DMS79 treated with DMSO at 0.1 percent for 48 hours (cell line): ENCODE measurements around the gene ATG14.
A peak's percentile ranks its signal among the peaks of the same experiment; 100 is the strongest.
"Not testable (repeated sequence)": the region's sequence is repeated elsewhere in the genome, so short reads cannot be mapped to it uniquely, and the experiment has no call there.

Experiments used
- DNase-seq: peaks from one replicate; lab custom pipeline; 2025; lab: John Stamatoyannopoulos, UW

The ATG14 gene, protein sequence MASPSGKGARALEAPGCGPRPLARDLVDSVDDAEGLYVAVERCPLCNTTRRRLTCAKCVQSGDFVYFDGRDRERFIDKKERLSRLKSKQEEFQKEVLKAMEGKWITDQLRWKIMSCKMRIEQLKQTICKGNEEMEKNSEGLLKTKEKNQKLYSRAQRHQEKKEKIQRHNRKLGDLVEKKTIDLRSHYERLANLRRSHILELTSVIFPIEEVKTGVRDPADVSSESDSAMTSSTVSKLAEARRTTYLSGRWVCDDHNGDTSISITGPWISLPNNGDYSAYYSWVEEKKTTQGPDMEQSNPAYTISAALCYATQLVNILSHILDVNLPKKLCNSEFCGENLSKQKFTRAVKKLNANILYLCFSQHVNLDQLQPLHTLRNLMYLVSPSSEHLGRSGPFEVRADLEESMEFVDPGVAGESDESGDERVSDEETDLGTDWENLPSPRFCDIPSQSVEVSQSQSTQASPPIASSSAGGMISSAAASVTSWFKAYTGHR

DNA sequence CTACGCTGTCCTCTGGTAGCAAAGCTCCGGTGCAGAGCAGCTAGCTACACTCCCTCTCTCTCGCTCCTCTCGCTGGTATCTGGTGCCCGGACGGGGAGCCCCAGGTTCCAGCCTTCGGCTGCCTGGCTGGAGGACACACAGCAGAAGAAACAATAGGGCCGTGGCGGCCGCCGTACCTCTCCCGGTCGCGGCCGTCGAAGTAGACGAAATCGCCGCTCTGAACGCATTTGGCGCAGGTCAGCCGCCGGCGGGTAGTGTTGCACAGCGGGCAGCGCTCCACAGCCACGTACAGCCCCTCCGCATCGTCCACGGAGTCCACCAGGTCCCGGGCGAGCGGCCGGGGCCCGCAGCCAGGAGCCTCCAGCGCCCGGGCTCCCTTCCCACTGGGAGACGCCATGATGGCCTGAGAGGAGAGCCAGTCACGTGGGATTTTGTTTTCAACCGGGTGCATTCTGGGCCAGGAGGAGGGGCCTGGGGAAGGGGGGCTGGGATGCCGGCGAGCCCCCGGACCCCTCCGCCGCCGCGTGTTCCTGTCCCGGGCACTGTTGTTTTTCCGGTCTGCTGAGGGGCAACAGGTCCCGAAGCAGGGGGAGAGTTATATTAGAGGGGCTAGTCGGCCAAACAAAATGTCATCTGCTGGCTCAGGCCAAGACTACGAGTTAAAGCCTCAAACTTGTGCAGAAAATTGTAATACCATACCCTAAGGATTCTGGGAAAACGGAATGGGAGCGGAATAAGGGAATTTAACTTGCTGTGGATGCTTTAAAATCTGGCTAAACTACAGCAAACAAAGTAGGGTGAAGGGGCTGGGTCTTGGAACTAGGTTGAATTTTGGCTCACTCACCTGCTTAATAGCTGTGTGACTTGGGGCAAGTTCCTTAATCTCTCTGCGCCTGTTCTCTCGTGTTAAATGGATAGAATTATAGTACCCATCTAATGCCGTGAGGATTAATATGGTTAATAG lies at the start of gene ATG14:
Gene ATG14 (minus strand): TSS at position 405 of the 964 bp plus-strand sequence. CDS start 8 bp downstream, at position 397.
- peak; percentile 93 for DNase-seq

DNA sequence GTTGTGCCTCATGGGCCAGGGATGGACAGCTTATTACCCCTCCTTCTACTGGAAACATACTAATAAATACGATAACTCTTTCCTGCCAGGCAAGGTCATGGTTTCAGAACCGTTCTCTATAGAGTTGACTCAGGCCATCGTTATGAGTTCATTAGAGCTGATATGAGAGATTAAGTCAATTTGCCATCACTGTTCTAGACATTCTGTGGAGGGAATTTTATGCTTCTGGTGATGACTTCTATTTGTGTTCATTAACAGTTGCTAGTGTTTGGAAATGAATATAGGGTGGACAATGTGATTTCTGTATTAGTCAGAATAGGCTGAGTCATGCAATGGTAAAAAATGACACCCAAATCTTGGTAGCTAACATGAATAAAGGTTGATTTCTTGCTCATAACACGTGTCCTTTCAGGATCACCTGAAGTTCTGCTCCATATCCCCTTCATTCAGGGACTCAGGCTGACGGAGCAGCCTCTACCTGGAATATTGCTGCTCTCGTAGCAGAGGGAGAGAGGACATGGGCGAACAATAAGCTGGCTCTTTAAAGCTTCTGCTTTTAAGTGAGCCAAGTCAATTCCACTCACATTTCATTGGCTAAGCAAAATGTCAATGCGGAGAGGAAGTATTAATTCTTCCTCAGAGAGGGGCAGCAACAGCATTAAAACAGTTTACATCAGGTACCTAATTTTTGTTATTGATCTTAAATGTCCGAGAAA lies 47.3 kb upstream of the ATG14 start:
- no peak for DNase-seq

DNA sequence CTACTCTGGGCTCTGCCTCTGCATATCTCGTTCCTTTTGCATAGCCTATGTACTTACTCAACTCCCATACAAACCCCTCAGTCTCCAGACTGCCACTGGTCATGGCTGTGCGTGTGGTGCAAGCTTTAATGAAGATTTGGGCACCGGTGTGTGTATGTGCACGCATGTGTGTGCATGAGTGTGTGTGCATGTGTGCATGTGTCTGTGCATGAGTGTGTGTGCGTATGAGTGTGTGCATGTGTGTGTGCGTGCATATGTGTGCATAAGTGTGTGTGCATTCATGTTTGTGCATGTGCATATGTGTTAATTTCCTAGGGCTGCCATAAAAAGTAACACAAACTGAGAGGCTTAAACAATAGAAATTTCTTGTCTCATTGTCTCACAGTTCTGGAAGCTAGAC lies 45.9 kb upstream of the ATG14 start:
- DNase-seq: no peak

DNA sequence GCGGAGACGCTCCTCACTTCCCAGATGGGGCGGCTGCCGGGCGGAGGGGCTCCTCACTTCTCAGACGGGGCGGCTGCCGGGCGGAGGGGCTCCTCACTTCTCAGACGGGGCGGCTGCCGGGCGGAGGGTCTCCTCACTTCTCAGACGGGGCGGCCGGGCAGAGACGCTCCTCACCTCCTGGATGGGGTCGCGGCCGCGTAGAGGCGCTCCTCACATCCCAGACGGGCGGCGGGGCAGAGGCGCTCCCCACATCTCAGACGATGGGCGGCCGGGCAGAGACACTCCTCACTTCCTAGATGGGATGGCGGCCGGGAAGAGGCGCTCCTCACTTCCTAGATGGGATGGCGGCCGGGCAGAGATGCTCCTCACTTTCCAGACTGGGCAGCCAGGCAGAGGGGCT lies 44.8 kb upstream of the ATG14 start:
- not testable (repeated sequence) for DNase-seq

DNA sequence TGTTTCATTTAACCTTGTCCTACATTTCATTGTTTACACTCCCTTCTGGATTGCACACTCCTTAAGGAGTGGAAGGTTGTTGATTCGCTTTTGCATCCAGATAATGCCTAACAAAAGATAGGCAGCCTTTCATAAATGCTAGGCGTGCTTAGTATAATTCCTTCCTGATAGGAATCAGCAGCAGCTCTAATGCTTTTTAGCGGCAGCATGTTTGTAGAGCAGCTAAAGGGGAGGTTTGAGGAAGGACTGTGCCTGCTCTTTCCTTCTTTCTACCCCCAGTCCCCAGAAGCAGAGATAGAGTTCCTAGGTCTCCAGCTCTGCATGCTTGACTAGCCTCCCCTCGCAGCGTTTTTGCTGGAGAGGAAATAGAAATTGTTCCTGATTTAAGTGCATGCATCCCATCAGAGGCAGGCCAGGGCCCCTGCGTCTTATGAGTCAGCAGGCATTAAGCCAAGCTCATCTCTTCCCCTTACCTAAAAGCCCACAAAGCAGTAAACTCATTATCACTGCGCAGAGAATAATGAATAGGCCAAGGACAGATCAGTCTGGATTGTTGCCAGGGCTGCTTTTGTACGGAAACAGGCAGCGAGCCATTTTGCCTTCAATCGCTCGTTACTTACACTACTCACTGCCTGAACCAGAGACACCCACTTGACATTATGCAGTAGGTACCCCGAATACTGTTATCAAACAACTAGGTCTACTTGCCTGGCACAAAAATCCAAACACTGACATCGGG lies 42.8 kb upstream of the ATG14 start:
- peak; percentile 99 for DNase-seq

DNA sequence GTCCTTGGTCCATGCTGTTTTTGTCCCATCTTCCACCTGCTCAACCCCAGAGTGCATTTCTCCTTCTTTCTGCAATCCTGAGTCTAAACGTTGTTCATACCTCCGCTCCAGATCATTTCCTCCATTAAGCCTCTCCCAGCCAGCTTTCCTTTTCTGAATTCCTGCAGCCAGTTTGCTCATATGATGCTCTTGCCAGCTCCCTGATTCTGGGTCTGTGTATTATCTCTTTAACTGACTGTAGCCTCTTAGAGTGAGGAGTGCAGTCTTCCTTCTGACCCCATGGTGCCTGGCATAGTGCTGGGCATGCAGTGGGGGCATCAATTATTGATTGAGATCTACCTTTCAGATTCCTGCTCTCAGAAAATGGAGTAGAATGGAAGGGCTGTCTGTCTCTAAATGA lies 40.3 kb upstream of the ATG14 start:
- no peak for DNase-seq

DNA sequence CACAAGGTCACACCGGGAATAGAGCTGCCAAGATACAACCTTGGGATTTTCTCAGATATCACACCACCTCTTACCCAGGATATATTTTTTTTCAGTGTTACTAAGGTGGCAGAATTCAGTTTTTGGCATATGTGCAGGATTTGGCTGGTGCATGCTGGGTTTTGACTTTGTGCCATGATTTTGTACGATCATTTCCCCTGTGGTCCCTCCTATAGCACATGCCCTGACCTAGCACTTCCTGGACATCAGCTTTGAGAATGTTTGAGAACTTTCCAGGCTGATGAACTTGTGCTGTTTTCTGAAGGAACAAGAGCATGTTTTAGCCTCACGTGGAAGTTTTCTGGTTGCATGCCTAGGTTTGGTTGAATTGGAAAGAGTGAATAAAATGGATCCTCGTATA lies 39.8 kb upstream of the ATG14 start:
- peak; percentile 45 for DNase-seq

DNA sequence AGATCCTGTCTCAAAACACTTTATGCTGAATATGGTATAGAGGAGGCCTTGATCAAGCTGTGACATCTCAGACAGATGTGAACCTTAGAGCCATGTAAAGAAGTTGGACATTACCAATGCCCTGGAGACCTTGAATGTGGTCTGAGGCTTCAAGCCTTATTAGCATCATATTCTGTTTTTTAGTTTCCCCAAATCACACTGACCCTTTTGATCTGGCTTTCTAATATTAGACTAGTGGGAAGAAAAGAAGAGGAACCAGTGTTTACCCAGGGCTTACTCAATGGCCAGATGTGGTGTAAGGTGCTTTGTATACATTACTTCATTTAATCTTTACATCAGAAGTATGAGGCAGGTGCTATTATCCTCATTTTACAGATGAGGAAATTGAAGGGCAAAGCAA lies 39.4 kb upstream of the ATG14 start:
- DNase-seq: no peak

DNA sequence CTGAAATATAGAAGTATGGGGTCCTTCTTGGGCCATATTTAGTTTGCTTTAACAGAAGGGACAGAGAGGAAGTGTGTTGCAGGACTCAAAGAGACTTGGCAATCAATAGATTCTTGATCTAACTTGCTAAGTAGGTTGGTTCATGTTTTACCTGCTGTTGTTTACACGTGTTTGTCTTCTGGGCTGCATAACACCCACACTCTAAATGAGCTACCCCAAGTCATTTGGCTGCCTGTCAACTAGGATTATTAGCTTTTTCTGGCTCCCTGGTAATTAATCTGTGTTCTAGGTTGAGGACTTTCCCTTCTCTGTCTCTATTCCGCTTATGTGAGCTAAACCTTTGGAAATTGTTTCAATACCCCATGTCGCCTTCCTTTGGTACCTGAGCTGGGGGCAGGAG lies 38.9 kb upstream of the ATG14 start:
- peak; percentile 28 for DNase-seq

DNA sequence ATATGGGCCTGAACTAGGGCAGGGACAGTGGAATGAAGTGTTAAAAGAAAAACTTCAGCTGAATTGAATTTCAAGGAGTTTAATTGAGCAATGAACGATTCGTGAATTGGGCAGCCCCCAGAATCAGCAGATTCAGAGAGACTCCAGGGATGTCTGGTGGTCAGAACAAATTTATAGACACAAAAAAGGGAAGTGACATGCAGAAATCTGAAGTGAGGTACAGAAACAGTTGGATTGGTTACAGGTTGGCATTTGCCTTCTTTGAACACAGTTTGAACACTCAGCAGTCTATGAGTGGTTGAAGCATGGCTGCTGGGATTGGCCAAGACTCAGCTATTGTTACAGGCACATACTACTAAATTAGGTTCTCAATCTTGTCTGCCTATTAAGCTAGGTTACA lies 38.5 kb upstream of the ATG14 start:
- DNase-seq: no peak

DNA sequence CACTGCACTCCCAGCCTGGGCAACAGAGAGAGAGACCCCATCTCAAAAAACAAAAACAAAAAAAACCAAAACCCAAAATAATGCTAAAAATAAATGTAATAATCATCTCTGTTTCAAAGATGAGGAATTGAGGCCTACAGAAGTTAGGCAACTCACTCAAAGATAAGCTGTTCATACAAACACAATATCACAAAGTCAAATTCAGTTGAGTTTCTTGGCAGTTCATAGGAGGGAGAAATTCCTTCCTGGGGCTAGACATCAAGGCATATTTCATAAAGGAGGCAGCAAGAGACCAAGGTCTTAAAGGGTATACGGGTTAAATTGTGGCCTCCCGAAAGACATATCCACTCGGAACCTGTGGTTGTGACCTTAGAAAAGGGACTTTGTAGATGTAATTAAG lies 37.5 kb upstream of the ATG14 start:
- DNase-seq: no peak

DNA sequence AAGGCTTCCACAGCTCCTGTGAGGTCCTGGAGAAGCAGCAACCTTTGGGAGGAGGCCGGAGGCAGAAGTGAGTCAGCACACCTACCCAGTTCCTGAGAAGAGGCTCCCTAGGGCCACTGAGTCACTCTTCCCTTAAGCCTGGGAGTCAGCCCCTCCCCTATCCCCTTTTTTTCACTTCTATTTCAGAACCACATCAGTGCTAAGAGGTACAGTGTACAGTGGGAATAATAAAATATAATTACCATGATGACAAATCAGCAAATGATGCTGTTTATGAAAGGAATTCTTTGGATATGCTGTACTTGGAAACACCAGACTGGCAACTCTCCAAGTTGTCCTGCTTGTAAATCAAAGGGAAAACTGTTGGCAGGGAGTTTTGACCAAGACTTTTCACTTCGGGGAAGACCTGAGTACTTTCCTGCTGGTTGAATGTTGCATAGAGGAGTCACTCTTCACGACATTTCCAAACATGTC lies 36.5 kb upstream of the ATG14 start:
- peak; percentile 79 for DNase-seq

DNA sequence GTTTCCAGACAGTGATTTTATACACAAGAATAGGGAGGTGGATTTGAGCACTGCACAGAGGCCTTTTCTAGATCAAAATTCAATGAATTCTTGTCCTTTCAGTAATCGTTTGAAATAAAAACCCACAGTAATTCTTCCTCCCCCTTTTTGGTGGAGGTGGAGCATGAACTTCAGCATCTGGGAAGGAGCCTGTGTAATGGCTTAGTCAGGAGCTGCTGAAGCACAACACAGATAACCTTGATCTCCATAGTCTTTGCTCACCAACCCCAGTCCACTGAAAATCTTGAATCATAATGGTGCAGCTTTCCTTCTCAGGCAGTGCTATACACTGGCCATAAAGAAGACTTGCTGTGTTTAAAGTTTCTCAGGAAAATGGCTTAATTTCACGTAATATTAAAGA lies 35.2 kb upstream of the ATG14 start:
- no peak for DNase-seq

DNA sequence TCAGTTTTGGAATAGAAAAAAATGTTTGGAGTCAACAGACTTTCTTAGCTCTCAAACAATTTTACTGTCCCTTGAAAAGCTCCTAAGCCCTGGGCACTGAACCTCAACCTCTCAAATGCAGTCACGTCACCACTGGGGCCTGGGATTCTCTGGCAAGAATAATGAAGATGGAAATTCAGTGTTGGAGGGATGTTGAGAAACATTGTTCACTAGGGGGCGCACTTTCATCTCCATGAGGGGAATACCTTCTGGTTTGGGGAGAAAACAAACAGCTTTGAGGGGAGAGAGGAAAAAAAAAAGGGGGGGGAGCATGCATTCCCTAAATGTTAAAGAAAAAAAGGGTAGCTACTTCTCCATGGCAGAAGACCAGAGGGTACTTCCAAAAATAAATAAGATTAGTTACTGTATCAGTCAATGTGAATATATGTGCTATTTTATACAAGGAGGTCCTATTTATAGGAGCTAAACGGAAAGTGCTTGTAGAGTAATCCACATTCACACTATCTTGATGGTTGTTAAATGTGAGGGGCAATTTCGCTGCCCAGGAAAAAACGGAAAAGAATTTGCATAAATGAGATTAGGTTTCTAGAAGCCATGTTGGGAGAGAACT lies 34.6 kb upstream of the ATG14 start:
- DNase-seq: peak; percentile 78

DNA sequence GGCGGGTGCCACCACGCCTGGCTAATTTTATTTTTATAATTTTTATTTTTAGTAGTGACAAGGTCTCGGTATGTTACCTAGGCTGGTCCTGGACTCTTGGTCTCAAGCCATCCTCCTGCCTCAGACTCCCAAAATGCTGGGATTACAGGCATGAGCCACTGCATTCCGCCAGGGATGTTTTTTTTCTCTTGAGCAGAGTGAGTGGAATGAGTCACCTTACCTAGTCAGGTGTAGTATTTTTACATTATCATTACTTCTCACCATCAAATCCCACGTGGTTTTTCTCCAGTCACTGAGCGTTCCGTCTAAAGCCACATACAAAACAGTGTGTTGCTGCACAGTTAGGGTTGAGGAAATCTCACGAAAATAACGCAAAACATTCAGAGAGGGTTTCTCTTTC lies 29.7 kb upstream of the ATG14 start:
- DNase-seq: no peak

DNA sequence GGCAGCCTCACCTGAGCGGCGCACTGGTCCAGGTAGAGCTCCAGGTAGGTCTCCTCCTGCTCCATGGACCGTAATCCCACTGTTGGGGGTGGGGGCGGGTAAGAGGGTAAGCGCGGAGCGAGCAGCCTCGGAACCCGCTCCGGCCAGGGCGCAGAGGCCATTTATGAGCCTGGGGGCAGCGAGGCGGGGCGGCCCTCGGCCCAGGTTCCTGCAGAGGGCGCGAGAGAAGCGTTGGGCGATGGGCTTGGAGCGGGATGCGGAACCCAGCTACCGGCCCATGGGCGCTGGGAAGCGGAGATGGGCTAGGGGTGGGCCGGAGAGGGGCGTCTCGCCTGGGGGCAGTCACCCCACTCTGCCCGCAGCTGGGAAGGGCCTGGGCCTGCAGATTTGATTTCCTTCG lies 28.8 kb upstream of the ATG14 start, which contains the start of gene TBPL2:
Gene TBPL2 (minus strand): TSS at position 232 of the 400 bp plus-strand sequence. CDS start 167 bp downstream, at position 65.
- DNase-seq: no peak

DNA sequence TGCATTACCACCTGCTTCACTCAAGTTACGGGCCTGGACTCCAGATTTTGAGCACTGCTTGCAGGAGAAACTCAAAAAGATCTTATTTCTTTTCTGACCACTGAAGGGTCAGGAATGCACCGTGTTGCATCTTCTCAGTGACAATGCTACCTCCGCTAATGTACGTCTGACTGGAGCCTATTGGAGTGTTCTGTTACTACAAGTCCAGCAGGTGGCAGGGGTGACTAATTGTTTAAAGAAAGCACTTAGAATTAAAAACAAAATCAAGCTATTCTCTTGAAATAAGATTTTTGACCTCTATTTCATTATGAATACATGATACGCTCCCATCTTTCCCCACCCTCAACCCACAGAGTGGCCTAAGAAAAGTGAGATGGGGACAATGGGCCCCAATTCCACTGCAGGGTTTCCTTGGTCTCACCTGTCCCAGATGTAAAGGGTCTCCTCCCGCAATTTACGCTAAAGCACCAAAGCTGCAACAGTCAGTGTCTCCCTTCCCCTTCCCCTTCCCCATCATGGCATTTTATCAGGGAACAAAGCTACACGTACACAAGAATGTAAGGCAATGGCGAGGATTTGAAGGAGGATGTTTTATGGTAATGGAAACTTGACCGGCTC lies 26.5 kb upstream of the ATG14 start:
- peak; percentile 79 for DNase-seq

DNA sequence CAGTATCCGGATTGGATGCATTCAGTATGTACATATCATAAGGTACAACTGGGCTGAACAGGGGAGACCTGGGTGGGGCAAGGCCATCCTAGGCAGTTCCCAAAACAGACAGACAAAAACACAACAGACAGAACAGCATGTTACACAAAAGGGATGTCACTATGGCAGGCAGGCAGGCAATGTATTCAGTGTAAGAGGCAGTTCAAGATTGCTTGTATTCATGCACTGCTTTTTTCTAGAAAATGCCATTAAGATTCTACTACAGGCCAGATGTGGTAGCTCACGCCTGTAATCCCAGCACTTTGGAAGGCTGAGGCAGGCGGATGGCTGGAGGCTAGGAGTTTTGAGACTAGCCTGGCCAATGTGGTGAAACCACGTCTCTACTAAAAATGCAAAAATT lies 25.3 kb upstream of the ATG14 start:
- DNase-seq: no peak

DNA sequence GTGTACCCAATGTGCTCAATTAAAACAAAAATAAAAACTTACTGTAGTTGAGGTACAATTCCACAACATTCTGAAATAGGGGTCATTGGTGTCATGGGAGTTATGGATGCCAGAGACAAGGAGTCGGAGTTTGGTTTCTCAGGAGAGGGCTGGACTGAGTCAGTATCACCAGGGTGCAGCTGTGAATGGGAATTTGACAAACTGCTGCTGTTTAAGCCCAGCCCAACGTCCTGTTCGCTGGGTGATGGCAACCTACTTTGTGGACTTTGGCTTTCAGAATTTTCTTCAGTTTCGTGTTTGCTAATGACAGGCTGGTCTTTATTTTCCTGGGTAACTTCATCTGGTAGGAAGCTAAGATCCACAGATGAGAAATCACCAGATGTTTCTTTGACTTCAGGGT lies 24.9 kb upstream of the ATG14 start:
- no peak for DNase-seq

DNA sequence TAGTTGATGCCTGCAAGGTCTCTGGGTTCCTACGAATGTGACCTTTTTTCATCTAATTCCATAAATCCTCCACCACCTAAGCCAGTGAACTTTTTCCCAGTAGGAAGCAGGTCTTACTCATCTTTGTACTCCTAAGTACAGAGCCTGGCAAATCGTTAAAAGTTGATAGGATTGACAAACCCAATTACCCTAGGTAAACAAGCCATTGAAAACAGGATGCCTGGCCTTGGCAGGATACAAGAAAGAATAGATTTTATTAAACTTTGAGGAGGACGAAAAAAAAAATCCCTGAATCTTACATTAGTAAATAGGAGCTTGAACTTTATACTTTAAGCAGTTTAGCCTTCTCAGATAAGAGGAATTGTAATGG lies 23.2 kb upstream of the ATG14 start:
- no peak for DNase-seq
